PC-9 (cell line): ENCODE data around the gene RBM5. TPM values are rescaled to one million over a fixed set of nuclear protein-coding genes. Genes with fewer than 3 reads are reported as not detected.

Experiments used
- BruUV-seq: library from RNA; stranded (reverse); fragments of 400-500 nt; replicated peaks from 2 replicates; lab custom pipeline; 2021; lab: Mats Ljungman, UMichigan
- CTCF ChIA-PET: fragments of 300-600 bp; sonication (Branson Sonifier 250); formaldehyde crosslinking; loops from one replicate; lab custom pipeline; 2022; ENCODE audit warnings: antibody characterized with exemption; lab: Charles Lee
- POLR2A ChIA-PET: fragments of 300-600 bp; sonication (Branson Sonifier 250); formaldehyde crosslinking; loops from one replicate; lab custom pipeline; 2022; ENCODE audit warnings: antibody characterized with exemption; ENCODE audit not compliant: unreplicated experiment; lab: Charles Lee
- DNase-seq, 2 experiments: peaks; one replicate each; pipeline versions ENCODE4 v3.0.0 to v3.0.0-alpha.2; 2015 to 2022; ENCODE audit warnings: mixed read lengths in 1 of 2
- H2AFZ ChIP-seq: fragments of 200-600 bp; sonication (generic); 2 replicates; pipeline ENCODE4 v1.8.1; 2017; ENCODE audit warnings: antibody characterized with exemption
- H3F3A ChIP-seq: fragments of 200-600 bp; sonication (generic); 2 replicates; pipeline ENCODE4 v1.8.1; 2017; ENCODE audit warnings: antibody characterized with exemption, mild to moderate bottlenecking, low read depth; ENCODE audit not compliant: insufficient read depth
- H3K27ac ChIP-seq: fragments of 200-600 bp; sonication (generic); 2 replicates; pipeline ENCODE4 v1.6.1; 2016; ENCODE audit warnings: mixed run types
- H3K27me3 ChIP-seq: fragments of 200-600 bp; sonication (generic); 2 replicates; pipeline ENCODE4 v1.6.1; 2016; ENCODE audit warnings: low read depth, mixed run types; ENCODE audit not compliant: insufficient read depth
- H3K36me3 ChIP-seq: fragments of 200-600 bp; sonication (generic); 2 replicates; pipeline ENCODE4 v1.6.1; 2016; ENCODE audit warnings: low read depth, mixed run types
- H3K4me1 ChIP-seq: fragments of 200-600 bp; sonication (generic); replicated peaks from 2 replicates; pipeline ENCODE4 v1.6.1; 2016; ENCODE audit warnings: mixed run types; ENCODE audit not compliant: insufficient read depth
- H3K4me2 ChIP-seq: fragments of 200-600 bp; sonication (generic); 2 replicates; pipeline ENCODE4 v1.6.1; 2017; ENCODE audit warnings: mixed run types
- H3K4me3 ChIP-seq: fragments of 200-600 bp; sonication (generic); 2 replicates; pipeline ENCODE4 v1.6.1; 2016; ENCODE audit warnings: mixed run types
- H3K79me2 ChIP-seq: fragments of 200-600 bp; sonication (generic); 2 replicates; pipeline ENCODE4 v1.6.1; 2017; ENCODE audit warnings: low read depth, mixed run types
- H3K9me2 ChIP-seq: fragments of 200-600 bp; sonication (generic); 2 replicates; pipeline ENCODE4 v1.8.1; 2017; ENCODE audit warnings: mild to moderate bottlenecking; ENCODE audit not compliant: insufficient read depth
- H3K9me3 ChIP-seq: fragments of 200-600 bp; sonication (generic); 2 replicates; pipeline ENCODE4 v1.8.1; 2016; ENCODE audit warnings: low read depth; ENCODE audit not compliant: insufficient read depth
- H4K20me1 ChIP-seq: fragments of 200-600 bp; sonication (generic); 2 replicates; pipeline ENCODE4 v1.8.1; 2017; ENCODE audit not compliant: insufficient read depth
- EZH2 ChIP-seq: fragments of 200-600 bp; sonication (generic); IDR thresholded peaks from 2 replicates; pipeline ENCODE4 v1.8.0; 2017; ENCODE audit warnings: antibody characterized with exemption, low read depth
- intact Hi-C: fragments of 100-400 bp; cut with micrococcal nuclease; formaldehyde crosslinking; loops from one replicate; pipeline ENCODE4 v1.10.0; 2022; ENCODE audit not compliant: unreplicated experiment
- total RNA-seq: library from RNA; stranded (reverse); gene quantifications from 2 replicates; pipeline ENCODE4 v1.2.3, GENCODE V29; 2021
- TF ChIP-seq, protein P1 (sequence below): fragments of 200-600 bp; sonication (generic); conservative IDR thresholded peaks from 2 replicates; pipeline ENCODE4 v1.6.1; 2017; ENCODE audit warnings: mixed run types, antibody characterized with exemption, mild to moderate bottlenecking, moderate library complexity

Gene RBM5
- total RNA-seq, 1 experiment from 2014 or later, result 87.7 TPM

DNA sequence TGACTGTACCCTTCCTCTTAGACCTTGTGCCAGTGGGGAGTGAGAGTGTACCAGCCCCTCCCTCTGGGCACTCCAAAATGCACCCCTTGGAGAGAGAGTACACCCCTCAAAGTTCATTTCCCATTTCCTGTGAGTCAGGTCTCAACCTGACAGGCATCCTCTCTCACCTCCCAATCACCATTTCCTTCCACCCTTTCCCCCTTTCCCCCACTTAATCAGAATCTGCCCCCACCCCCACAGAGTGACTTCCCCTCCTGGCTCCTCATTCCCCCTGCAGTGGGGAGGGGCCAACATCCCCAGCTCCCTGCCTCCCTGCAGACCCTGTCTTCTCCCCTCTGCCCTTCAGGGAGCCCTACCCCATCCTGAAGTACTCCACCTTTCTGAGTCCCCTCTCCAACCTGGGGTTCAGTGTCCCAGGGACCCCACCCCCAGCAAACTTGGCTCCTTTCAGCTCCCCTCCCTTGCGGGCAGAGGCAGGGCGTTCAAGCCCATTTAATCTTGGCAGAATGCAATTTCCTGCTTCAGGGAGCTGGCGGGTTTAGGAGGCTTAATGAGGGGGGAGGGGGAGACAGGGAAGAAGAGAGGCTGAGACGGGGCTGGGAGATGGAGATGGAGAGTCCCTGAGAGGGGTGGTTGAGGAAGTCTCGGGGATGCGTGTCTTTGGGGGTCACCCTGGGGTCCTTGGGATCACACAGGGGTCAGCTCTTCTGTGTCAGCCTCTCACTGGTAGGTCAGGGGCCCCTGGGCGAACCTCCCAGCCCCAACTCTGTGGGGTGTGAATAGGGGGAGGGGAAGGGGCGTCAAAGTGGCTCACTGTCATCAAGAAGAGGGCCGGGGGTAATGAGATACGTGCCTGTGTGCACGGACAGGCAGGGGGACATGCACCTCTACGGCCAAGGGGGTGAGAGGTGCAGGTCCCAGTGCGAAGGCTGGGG lies 49.8 kb downstream of the RBM5 start:
- no peak overlapping the region for H3K4me3 ChIP-seq
- H3K9me2 ChIP-seq, result no peaks in the 10 kb centered on the region
- no peaks in the 10 kb centered on the region for H3K36me3 ChIP-seq
- no peaks in the 10 kb centered on the region for H3K79me2 ChIP-seq
- ChIA-PET POLR2A (no interaction called here), CTCF (interaction anchor here (0.6 kb wide), 2 partner anchors 17 to 131 kb away, joined by 4 to 6 read pairs; no protein-coding TSS in a partner anchor)
- no peaks in the 10 kb centered on the region for H3K9me3 ChIP-seq
- no peaks in the 10 kb centered on the region for H3K27me3 ChIP-seq
- intact Hi-C loops, result no loop called here
- DNase-seq, result no peak
- H4K20me1 ChIP-seq, result no peaks in the 10 kb centered on the region
- H3K4me2 ChIP-seq, result no peak overlapping the region
- H2AFZ ChIP-seq, result no peak overlapping the region
- H3F3A ChIP-seq, result no peaks in the 10 kb centered on the region
- peaks cover 6% of the 10 kb centered on the region; the same call in 1 of the 2 replicates for H3K4me1 ChIP-seq
- BruUV-seq, result no TSS peak
- TF ChIP-seq EZH2, result no peak
- TF ChIP-seq, protein P1, sequence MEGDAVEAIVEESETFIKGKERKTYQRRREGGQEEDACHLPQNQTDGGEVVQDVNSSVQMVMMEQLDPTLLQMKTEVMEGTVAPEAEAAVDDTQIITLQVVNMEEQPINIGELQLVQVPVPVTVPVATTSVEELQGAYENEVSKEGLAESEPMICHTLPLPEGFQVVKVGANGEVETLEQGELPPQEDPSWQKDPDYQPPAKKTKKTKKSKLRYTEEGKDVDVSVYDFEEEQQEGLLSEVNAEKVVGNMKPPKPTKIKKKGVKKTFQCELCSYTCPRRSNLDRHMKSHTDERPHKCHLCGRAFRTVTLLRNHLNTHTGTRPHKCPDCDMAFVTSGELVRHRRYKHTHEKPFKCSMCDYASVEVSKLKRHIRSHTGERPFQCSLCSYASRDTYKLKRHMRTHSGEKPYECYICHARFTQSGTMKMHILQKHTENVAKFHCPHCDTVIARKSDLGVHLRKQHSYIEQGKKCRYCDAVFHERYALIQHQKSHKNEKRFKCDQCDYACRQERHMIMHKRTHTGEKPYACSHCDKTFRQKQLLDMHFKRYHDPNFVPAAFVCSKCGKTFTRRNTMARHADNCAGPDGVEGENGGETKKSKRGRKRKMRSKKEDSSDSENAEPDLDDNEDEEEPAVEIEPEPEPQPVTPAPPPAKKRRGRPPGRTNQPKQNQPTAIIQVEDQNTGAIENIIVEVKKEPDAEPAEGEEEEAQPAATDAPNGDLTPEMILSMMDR, result no peak
- no peak overlapping the region for H3K27ac ChIP-seq

DNA sequence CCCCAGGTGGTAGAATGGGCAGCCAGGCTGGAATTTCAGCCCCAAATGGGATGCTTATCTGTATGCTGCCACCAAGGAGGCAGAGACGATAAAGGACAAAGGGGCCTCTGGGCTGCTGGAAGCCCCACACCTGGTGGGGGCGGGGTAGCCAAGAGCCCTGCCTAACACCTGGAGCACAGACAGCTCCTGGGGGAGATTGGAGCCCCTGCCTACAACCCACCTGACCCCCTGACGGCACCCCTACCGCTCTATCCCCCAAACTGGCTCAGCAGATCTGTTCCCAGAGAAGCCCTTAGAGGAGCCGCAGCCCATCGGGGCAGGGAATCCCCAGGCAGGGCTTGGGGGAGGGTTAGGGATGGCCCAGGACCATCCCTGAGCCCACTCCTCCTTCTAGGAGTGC lies 50.6 kb downstream of the RBM5 start:
- POLR2A ChIA-PET, result no interaction called here
- Histone ChIP-seq H3K36me3 (no peaks in the 10 kb centered on the region), H3K4me1 (peaks cover 6% of the 10 kb centered on the region; the same call in 1 of the 2 replicates), H3K4me2 (no peak overlapping the region), H3K9me2 (no peaks in the 10 kb centered on the region), H3K27me3 (no peaks in the 10 kb centered on the region), H3K4me3 (no peak overlapping the region), H3K27ac (no peak overlapping the region), H3K9me3 (no peaks in the 10 kb centered on the region), H3K79me2 (no peaks in the 10 kb centered on the region), H2AFZ (no peak overlapping the region), H4K20me1 (no peaks in the 10 kb centered on the region), H3F3A (no peaks in the 10 kb centered on the region)
- no peak for DNase-seq
- no peak for TF ChIP-seq EZH2
- TF ChIP-seq, protein P1, result no peak
- CTCF ChIA-PET, result interaction anchor here (0.6 kb wide), 1 partner anchor 87 kb away, joined by 9 read pairs; no protein-coding TSS in a partner anchor
- BruUV-seq, result no TSS peak
- intact Hi-C loops, result no loop called here

DNA sequence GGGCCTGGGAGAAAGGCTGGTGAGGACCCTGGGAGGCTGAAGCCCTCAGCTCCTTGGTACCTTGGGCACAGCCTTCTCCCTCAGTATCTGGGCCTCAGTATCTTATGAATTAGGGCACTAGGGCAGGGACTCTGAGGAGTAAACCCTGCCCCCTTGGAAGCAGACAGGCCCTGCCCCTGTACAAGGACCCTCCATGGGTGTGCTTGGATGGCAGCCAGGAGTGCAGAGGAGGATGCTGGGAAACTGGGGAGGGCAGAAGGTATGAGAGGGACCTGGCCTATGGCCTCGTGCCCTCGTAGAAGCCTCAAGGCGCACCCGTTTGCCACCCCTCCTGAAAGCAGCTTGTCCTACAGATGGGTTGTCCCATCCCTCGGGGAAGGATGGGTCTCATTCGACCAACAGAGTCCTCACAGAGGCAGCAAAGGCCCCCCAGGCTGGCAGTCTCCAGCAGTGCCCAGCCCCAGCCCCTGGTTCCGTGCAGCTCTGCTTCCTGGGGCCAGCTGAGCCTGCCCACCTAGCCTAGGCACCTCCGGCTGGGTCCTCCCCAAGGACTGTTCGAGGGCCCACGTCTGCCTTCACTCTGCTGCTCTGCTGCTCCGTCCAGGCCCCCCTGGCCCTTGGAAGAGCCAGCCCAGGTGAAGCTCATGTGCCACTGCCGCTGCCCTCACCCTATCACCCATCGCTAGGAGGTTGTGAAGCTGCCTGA lies 51.2 kb downstream of the RBM5 start:
- Histone ChIP-seq H3K9me2 (no peaks in the 10 kb centered on the region), H3K27me3 (no peaks in the 10 kb centered on the region), H3K36me3 (no peaks in the 10 kb centered on the region), H3K9me3 (no peaks in the 10 kb centered on the region), H3K27ac (no peak overlapping the region), H3K79me2 (no peaks in the 10 kb centered on the region), H2AFZ (no peak overlapping the region), H4K20me1 (no peaks in the 10 kb centered on the region), H3K4me1 (peaks cover 6% of the 10 kb centered on the region; the same call in 1 of the 2 replicates), H3K4me3 (no peak overlapping the region), H3F3A (no peaks in the 10 kb centered on the region), H3K4me2 (no peak overlapping the region)
- no TSS peak for BruUV-seq
- ChIA-PET CTCF (interaction anchor here (0.6 kb wide), 1 partner anchor 87 kb away, joined by 9 read pairs; no protein-coding TSS in a partner anchor), POLR2A (no interaction called here)
- no peak for DNase-seq
- intact Hi-C loops, result no loop called here
- TF ChIP-seq, protein P1, result no peak
- no peak for TF ChIP-seq EZH2
